ENCODE data around the gene MRAS.
A peak's percentile ranks its signal among the peaks of the same experiment; 100 is the strongest.

The MRAS gene

DNA sequence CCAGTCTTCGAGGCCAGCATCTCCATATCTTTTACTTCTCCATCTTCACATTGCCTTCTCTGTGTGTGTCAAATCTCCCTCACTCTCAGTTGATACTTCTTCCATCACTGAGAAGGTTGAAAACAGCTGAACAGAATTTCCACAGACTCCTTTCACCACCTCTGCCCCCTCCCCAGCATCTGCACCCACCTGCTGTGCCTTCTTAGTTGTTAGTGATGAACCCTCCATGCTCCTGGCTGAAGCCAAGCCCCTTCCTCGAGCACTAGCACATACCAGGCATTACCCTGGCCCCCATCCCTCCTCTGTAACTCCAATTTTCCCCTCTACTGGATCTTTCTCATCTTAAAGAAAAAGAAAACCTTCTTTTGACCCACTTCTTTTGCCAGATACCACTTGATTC is 58.2 kb downstream of the MRAS start:
- H3K4me3 ChIP-seq (ENCODE audit: low read depth, low read length), result no peak overlapping the region
- H3K36me3 ChIP-seq (ENCODE audit: control insufficient read depth in 2 of 2, insufficient read depth in 1 of 2, low read length in 2 of 2), result peaks cover 0 to 20% of the 10 kb centered on the region in 2 experiments; a peak in 1 of 3 replicates
- CTCF ChIA-PET, result interaction anchor here (3.9 kb wide), 1 partner anchor 11 kb away, joined by 26 read pairs; no protein-coding TSS in a partner anchor
- no peaks in the 10 kb centered on the region for H3K9me3 ChIP-seq (ENCODE audit: control insufficient read depth, insufficient read depth, low read depth, low read length)
- POLR2A ChIA-PET, result no interaction called here
- no peak overlapping the region for H3K27ac ChIP-seq (ENCODE audit: extremely low read depth, low read depth, low read length)
- TF ChIP-seq ZNF37A (tag by site-specific recombination; IDR thresholded peaks at IDR 0.05) (no peak), OSR2 (tag by site-specific recombination; IDR thresholded peaks at IDR 0.05) (no peak), ZFP3 (tag by site-specific recombination; IDR thresholded peaks at IDR 0.05; ENCODE audit: low read depth) (no peak), ZNF548 (tag by site-specific recombination; IDR thresholded peaks at IDR 0.05) (no peak)
- no peaks in the 10 kb centered on the region for H3K4me1 ChIP-seq (ENCODE audit: control insufficient read depth, insufficient read depth, low read length)

DNA sequence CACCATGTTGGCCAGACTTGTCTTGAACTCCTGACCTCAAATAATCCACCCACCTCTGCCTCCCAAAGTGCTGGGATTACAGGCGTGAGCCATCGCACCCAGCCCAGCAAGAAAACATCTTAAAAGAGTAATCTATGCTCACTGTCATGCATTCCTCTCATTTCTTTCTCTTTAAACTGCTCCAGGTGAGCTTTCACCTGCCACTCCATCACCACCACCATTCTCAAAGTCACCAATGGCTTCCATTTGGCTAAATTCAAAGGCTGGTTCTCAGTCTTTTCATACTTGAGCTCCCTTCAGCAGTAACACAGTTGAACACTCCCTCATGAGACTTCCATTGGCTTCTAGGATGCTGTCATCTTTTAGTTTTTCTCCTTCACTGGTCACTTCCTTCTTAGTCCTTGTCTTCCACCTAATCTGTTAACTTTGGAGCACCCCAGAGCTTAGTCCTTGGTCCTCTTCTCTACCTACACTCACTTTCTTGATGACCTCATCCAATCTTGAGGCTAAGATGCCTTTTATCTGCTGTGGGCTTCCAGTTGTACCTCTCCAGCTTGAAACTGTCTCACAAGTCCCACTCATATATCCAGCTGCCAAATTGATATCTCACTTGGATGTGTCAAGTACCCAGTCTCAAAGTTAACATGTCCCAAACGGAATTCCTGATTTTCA is 59.0 kb downstream of the MRAS start:
- Histone ChIP-seq H3K36me3 (ENCODE audit: control insufficient read depth in 2 of 2, insufficient read depth in 1 of 2, low read length in 2 of 2) (peaks cover 0 to 20% of the 10 kb centered on the region in 2 experiments; a peak in 1 of 3 replicates), H3K4me1 (ENCODE audit: control insufficient read depth, insufficient read depth, low read length) (no peaks in the 10 kb centered on the region), H3K27ac (ENCODE audit: extremely low read depth, low read depth, low read length) (no peak overlapping the region), H3K9me3 (ENCODE audit: control insufficient read depth, insufficient read depth, low read depth, low read length) (no peaks in the 10 kb centered on the region), H3K4me3 (ENCODE audit: low read depth, low read length) (no peak overlapping the region)
- TF ChIP-seq, protein P1, sequence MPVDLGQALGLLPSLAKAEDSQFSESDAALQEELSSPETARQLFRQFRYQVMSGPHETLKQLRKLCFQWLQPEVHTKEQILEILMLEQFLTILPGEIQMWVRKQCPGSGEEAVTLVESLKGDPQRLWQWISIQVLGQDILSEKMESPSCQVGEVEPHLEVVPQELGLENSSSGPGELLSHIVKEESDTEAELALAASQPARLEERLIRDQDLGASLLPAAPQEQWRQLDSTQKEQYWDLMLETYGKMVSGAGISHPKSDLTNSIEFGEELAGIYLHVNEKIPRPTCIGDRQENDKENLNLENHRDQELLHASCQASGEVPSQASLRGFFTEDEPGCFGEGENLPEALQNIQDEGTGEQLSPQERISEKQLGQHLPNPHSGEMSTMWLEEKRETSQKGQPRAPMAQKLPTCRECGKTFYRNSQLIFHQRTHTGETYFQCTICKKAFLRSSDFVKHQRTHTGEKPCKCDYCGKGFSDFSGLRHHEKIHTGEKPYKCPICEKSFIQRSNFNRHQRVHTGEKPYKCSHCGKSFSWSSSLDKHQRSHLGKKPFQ (tag by site-specific recombination; IDR thresholded peaks at IDR 0.05), result no peak
- TF ChIP-seq ZNF341 (tag by site-specific recombination; IDR thresholded peaks at IDR 0.05; ENCODE audit: low read depth), result no peak
- TF ChIP-seq, protein P2, sequence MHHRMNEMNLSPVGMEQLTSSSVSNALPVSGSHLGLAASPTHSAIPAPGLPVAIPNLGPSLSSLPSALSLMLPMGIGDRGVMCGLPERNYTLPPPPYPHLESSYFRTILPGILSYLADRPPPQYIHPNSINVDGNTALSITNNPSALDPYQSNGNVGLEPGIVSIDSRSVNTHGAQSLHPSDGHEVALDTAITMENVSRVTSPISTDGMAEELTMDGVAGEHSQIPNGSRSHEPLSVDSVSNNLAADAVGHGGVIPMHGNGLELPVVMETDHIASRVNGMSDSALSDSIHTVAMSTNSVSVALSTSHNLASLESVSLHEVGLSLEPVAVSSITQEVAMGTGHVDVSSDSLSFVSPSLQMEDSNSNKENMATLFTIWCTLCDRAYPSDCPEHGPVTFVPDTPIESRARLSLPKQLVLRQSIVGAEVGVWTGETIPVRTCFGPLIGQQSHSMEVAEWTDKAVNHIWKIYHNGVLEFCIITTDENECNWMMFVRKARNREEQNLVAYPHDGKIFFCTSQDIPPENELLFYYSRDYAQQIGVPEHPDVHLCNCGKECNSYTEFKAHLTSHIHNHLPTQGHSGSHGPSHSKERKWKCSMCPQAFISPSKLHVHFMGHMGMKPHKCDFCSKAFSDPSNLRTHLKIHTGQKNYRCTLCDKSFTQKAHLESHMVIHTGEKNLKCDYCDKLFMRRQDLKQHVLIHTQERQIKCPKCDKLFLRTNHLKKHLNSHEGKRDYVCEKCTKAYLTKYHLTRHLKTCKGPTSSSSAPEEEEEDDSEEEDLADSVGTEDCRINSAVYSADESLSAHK (tag by site-specific recombination; IDR thresholded peaks at IDR 0.05), result no peak
- TF ChIP-seq, protein P3, sequence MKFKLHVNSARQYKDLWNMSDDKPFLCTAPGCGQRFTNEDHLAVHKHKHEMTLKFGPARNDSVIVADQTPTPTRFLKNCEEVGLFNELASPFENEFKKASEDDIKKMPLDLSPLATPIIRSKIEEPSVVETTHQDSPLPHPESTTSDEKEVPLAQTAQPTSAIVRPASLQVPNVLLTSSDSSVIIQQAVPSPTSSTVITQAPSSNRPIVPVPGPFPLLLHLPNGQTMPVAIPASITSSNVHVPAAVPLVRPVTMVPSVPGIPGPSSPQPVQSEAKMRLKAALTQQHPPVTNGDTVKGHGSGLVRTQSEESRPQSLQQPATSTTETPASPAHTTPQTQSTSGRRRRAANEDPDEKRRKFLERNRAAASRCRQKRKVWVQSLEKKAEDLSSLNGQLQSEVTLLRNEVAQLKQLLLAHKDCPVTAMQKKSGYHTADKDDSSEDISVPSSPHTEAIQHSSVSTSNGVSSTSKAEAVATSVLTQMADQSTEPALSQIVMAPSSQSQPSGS (tag by site-specific recombination; IDR thresholded peaks at IDR 0.05; ENCODE audit: low read depth), result peak; percentile 61
- no peak for TF ChIP-seq ZNF214 (tag by site-specific recombination; IDR thresholded peaks at IDR 0.05; ENCODE audit: borderline replicate concordance)
- no peak for TF ChIP-seq ZFP3 (tag by site-specific recombination; IDR thresholded peaks at IDR 0.05; ENCODE audit: low read depth)
- TF ChIP-seq ZFP41 (tag by site-specific recombination; IDR thresholded peaks at IDR 0.05; ENCODE audit: borderline replicate concordance), result no peak
- no peak for TF ChIP-seq ZNF266 (tag by site-specific recombination; IDR thresholded peaks at IDR 0.05; ENCODE audit: low read depth)
- no peak for TF ChIP-seq ZBTB20 (tag by site-specific recombination; IDR thresholded peaks at IDR 0.05)
- ChIA-PET CTCF (interaction anchor here (0.9 to 3.9 kb wide), 4 partner anchors 11 to 188 kb away, joined by 3 to 26 read pairs (median 4); partner anchors contain the start of gene MRAS), POLR2A (no interaction called here)

DNA sequence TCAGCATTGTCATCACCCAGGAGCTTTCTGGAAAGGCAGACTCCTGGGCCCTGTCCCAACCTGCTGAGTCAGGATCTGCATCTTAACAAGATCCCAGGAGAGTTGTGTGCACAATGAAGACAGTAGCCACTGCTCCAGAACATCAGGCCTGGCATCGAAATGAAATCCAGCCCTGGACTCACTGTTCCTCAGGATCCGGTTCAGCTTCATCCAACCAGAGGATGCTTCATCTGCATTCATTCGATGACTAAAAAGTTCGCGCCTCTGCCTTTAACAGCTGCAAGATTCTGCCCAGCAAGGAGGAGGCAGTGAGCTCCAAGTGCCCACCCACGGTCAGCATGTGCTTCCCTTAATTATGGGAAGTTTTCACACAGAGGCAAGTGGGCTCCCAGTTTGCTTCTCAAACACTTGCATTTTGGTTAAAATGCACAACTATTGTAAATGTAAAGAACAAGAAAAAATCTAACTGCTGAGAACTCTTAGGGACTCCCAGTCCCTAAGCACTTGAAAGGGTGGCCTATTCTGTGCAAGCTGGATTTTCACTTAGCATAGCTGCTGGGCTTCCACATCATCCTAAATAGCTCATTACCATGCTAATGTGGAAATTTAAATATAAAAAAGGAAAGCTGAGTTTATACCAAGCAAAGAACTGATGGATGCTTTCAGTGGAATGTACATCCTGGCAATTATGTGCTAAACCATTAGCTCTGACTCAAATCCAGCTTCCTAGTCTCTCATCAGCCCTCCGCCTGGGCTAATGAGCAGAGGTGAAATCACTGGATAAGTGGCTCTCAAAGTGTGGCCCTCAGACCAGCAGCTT is 60.6 kb downstream of the MRAS start:
- ChIA-PET POLR2A (no interaction called here), CTCF (interaction anchor here (0.5 to 3.9 kb wide), 5 partner anchors 9 to 909 kb away, joined by 3 to 26 read pairs (median 3); partner anchors contain the start of gene MRAS)
- TF ChIP-seq ZFHX2 (tag by site-specific recombination; conservative IDR thresholded peaks at IDR 0.05), result 0 out of 2 replicates have a peak, but pooled peaks have one; percentile 11
- TF ChIP-seq, protein P4, sequence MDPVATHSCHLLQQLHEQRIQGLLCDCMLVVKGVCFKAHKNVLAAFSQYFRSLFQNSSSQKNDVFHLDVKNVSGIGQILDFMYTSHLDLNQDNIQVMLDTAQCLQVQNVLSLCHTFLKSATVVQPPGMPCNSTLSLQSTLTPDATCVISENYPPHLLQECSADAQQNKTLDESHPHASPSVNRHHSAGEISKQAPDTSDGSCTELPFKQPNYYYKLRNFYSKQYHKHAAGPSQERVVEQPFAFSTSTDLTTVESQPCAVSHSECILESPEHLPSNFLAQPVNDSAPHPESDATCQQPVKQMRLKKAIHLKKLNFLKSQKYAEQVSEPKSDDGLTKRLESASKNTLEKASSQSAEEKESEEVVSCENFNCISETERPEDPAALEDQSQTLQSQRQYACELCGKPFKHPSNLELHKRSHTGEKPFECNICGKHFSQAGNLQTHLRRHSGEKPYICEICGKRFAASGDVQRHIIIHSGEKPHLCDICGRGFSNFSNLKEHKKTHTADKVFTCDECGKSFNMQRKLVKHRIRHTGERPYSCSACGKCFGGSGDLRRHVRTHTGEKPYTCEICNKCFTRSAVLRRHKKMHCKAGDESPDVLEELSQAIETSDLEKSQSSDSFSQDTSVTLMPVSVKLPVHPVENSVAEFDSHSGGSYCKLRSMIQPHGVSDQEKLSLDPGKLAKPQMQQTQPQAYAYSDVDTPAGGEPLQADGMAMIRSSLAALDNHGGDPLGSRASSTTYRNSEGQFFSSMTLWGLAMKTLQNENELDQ (tag by site-specific recombination; IDR thresholded peaks at IDR 0.05; ENCODE audit: low read depth), result no peak
- TF ChIP-seq, protein P5, sequence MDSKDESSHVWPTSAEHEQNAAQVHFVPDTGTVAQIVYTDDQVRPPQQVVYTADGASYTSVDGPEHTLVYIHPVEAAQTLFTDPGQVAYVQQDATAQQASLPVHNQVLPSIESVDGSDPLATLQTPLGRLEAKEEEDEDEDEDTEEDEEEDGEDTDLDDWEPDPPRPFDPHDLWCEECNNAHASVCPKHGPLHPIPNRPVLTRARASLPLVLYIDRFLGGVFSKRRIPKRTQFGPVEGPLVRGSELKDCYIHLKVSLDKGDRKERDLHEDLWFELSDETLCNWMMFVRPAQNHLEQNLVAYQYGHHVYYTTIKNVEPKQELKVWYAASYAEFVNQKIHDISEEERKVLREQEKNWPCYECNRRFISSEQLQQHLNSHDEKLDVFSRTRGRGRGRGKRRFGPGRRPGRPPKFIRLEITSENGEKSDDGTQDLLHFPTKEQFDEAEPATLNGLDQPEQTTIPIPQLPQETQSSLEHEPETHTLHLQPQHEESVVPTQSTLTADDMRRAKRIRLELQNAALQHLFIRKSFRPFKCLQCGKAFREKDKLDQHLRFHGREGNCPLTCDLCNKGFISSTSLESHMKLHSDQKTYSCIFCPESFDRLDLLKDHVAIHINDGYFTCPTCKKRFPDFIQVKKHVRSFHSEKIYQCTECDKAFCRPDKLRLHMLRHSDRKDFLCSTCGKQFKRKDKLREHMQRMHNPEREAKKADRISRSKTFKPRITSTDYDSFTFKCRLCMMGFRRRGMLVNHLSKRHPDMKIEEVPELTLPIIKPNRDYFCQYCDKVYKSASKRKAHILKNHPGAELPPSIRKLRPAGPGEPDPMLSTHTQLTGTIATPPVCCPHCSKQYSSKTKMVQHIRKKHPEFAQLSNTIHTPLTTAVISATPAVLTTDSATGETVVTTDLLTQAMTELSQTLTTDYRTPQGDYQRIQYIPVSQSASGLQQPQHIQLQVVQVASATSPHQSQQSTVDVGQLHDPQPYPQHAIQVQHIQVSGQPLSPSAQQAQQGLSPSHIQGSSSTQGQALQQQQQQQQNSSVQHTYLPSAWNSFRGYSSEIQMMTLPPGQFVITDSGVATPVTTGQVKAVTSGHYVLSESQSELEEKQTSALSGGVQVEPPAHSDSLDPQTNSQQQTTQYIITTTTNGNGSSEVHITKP (tag by site-specific recombination; IDR thresholded peaks at IDR 0.05), result no peak
- H3K36me3 ChIP-seq (ENCODE audit: control insufficient read depth in 2 of 2, insufficient read depth in 1 of 2, low read length in 2 of 2), result peaks cover 0 to 9% of the 10 kb centered on the region in 2 experiments; a peak in 1 of 3 replicates
- no peaks in the 10 kb centered on the region for H3K9me3 ChIP-seq (ENCODE audit: control insufficient read depth, insufficient read depth, low read depth, low read length)
- no peaks in the 10 kb centered on the region for H3K4me1 ChIP-seq (ENCODE audit: control insufficient read depth, insufficient read depth, low read length)
- no peak overlapping the region for H3K4me3 ChIP-seq (ENCODE audit: low read depth, low read length)
- H3K27ac ChIP-seq (ENCODE audit: extremely low read depth, low read depth, low read length), result no peak overlapping the region

Measured in HEK293 (cell line).